ENCODE measurements around the gene TAS2R14. TPM values are rescaled to one million over a fixed set of nuclear protein-coding genes. Genes with fewer than 3 reads are reported as not detected.

TAS2R14 gene
- total RNA-seq: 8.0 and 9.1 TPM in 2 replicates

GRCh38 chr12:10939163-10939562 lies at the start of gene TAS2R14:
TAS2R14 (minus strand) TSS chr12:10939263; CDS start chr12:10939207, 56 bp downstream.

GRCh38 chr12:10986812-10987211 lies 47.7 kb upstream of the TAS2R14 start, which contains the start of gene TAS2R50:
TAS2R50 (minus strand) TSS chr12:10986912; CDS start chr12:10986860, 52 bp downstream.

GRCh38 chr12:10928746-10929286 lies 10.2 kb downstream of the TAS2R14 start, which contains the start of gene PRH2:
PRH2 (plus strand) TSS chr12:10929236; CDS start chr12:10929274, 38 bp downstream.

DNA sequence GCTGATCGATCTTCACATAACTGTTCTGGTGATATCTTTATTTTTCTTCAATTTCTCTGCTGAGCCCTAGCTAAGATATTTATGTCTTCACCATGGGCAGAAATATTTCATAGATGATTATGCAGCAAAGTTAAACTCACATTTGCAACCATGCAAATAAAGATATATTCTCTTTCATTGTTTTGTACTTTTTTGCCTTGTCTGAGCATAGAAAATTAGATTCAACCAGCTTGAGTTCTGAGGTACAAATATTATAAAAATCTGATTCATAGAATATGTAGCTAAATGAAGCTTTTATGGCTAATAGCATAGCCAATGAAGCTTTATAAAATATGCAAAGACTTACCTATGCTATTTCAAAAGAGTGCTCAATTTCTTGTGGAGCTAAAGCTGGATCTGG lies 29.6 kb downstream of the TAS2R14 start, which contains the start of gene TAS2R13:
Gene TAS2R13, minus strand, starts transcription at position 101 of the 400 bp plus-strand sequence. CDS start 264 bp downstream, outside the sequence.

Other genes with a start within 250 kb of the TAS2R14 start
- gene YBX3, start 215.9 kb downstream of the TAS2R14 start, total RNA-seq: 168 and 195 TPM in 2 replicates
- 0.22 TPM in 1 of 2 replicates, not detected in the other for gene TAS2R7, start 136.6 kb downstream of the TAS2R14 start, total RNA-seq
- gene TAS2R8, start 132.0 kb downstream of the TAS2R14 start, total RNA-seq: 0.22 and 0.26 TPM in 2 replicates
- gene TAS2R9, start 129.1 kb downstream of the TAS2R14 start, total RNA-seq: 0.32 and 0.52 TPM in 2 replicates
- 1.9 and 2.9 TPM in 2 replicates for gene TAS2R10, start 112.9 kb downstream of the TAS2R14 start, total RNA-seq
- gene PRR4, start 89.8 kb downstream of the TAS2R14 start, total RNA-seq: 3.4 and 4.2 TPM in 2 replicates
- 27.2 and 29.7 TPM in 2 replicates for gene PRH1, start 55.0 kb downstream of the TAS2R14 start, total RNA-seq
- gene TAS2R13, start 29.7 kb downstream of the TAS2R14 start, total RNA-seq: 4.5 and 4.6 TPM in 2 replicates
- gene PRH2, start 10.0 kb downstream of the TAS2R14 start, total RNA-seq: 0.54 TPM in 1 of 2 replicates, not detected in the other
- 5.7 and 7.8 TPM in 2 replicates for gene TAS2R50, start 47.6 kb upstream of the TAS2R14 start, total RNA-seq
- gene TAS2R20, start 59.0 kb upstream of the TAS2R14 start, total RNA-seq: 6.7 and 7.2 TPM in 2 replicates
- gene TAS2R19, start 83.4 kb upstream of the TAS2R14 start, total RNA-seq: 10.5 and 11.1 TPM in 2 replicates
- 11.8 and 12.4 TPM in 2 replicates for gene TAS2R31, start 92.1 kb upstream of the TAS2R14 start, total RNA-seq
- 6.0 and 7.1 TPM in 2 replicates for gene TAS2R46, start 123.0 kb upstream of the TAS2R14 start, total RNA-seq
- gene TAS2R43, start 153.1 kb upstream of the TAS2R14 start, total RNA-seq: 1.8 TPM in 1 of 2 replicates, not detected in the other
- gene TAS2R30, start 195.4 kb upstream of the TAS2R14 start, total RNA-seq: 12.6 and 13.7 TPM in 2 replicates
- 9.1 and 9.7 TPM in 2 replicates for gene SMIM10L1, start 231.9 kb upstream of the TAS2R14 start, total RNA-seq
- not detected in 2 replicates for gene TAS2R42, start 247.7 kb upstream of the TAS2R14 start, total RNA-seq

All from articular chondrocyte of knee joint (primary cell).